ELF-1 (cell line): ENCODE results near the gene UQCRC2.
"Not testable (repeated sequence)": the region's sequence is repeated elsewhere in the genome, so short reads cannot be mapped to it uniquely, and the experiment has no call there.

ENCODE experiments used
- DNase-seq: peaks from one replicate; pipeline ENCODE4 v3.0.0-alpha.2; 2016; ENCODE audit warnings: low read depth, low spot score

Gene UQCRC2

GRCh38 chr16:21982108-21982507, 28.9 kb downstream of the UQCRC2 start:
- no peak for DNase-seq

GRCh38 chr16:21984062-21984461, 30.9 kb downstream of the UQCRC2 start:
- no peak for DNase-seq

GRCh38 chr16:21985524-21985923, 32.4 kb downstream of the UQCRC2 start:
- no peak for DNase-seq

- DNase-seq = peak; percentile 10
Observed at GRCh38 chr16:21986692-21987246, 33.6 kb downstream of the UQCRC2 start.

- DNase-seq = no peak
Observed at GRCh38 chr16:21987498-21987897, 34.3 kb downstream of the UQCRC2 start.

- DNase-seq = no peak
Observed at GRCh38 chr16:21989133-21989532, 36.0 kb downstream of the UQCRC2 start.

- no peak for DNase-seq
Observed at GRCh38 chr16:21989751-21990150, 36.6 kb downstream of the UQCRC2 start.

- DNase-seq = no peak
Observed at GRCh38 chr16:21990381-21990944, 37.3 kb downstream of the UQCRC2 start.

- DNase-seq = no peak
Observed at GRCh38 chr16:21991621-21992020, 38.5 kb downstream of the UQCRC2 start.

GRCh38 chr16:21994856-21995465, 41.8 kb downstream of the UQCRC2 start:
- peak; percentile 21 for DNase-seq

GRCh38 chr16:21996923-21997696, 43.9 kb downstream of the UQCRC2 start:
- DNase-seq = no peak

- DNase-seq = no peak
Observed at GRCh38 chr16:21997697-21998480, 44.7 kb downstream of the UQCRC2 start.

GRCh38 chr16:22001591-22001990, 48.4 kb downstream of the UQCRC2 start:
- DNase-seq = no peak

- DNase-seq = not testable (repeated sequence)
Observed at GRCh38 chr16:22002047-22002446, 48.9 kb downstream of the UQCRC2 start.

- DNase-seq = no peak
Observed at GRCh38 chr16:22003195-22003594, 50.0 kb downstream of the UQCRC2 start.

GRCh38 chr16:22004341-22004740, 51.2 kb downstream of the UQCRC2 start:
- peak; percentile 20 for DNase-seq

- no peak for DNase-seq
Observed at GRCh38 chr16:22005746-22006145, 52.6 kb downstream of the UQCRC2 start.

- DNase-seq = no peak
Observed at GRCh38 chr16:22006636-22007035, 53.5 kb downstream of the UQCRC2 start.

- DNase-seq = no peak
Observed at GRCh38 chr16:22007159-22007508, 54.0 kb downstream of the UQCRC2 start.

- peak; percentile 67 for DNase-seq
Observed at GRCh38 chr16:22007509-22008214, 54.5 kb downstream of the UQCRC2 start, which contains the start of gene MOSMO. Gene MOSMO, plus strand, starts transcription at chr16:22008111. Its CDS starts 191 bp downstream, at chr16:22008302.
